ENCODE results near the gene CORO2A.
"Not testable (repeated sequence)": the region's sequence is repeated elsewhere in the genome, so short reads cannot be mapped to it uniquely, and the experiment has no call there.

The CORO2A gene

GRCh38 chr9:98085944-98086343, 106.5 kb downstream of the CORO2A start:
- DNase-seq (ENCODE audit: low read depth in 3 of 3): no peak

GRCh38 chr9:98085058-98085457, 107.4 kb downstream of the CORO2A start:
- no peak for DNase-seq (ENCODE audit: low read depth in 3 of 3)

GRCh38 chr9:98084396-98084795, 108.0 kb downstream of the CORO2A start:
- no peak for DNase-seq (ENCODE audit: low read depth in 3 of 3)

- DNase-seq (ENCODE audit: low read depth in 3 of 3): no peak
Measured at GRCh38 chr9:98083566-98084183, 108.8 kb downstream of the CORO2A start.

GRCh38 chr9:98083061-98083501, 109.4 kb downstream of the CORO2A start:
- no peak for DNase-seq (ENCODE audit: low read depth in 3 of 3)

- DNase-seq (ENCODE audit: low read depth in 3 of 3): peak in 1 of 3 experiments; percentile 45
Measured at GRCh38 chr9:98081477-98082219, 110.8 kb downstream of the CORO2A start.

- no peak for DNase-seq (ENCODE audit: low read depth in 3 of 3)
Measured at GRCh38 chr9:98080780-98081179, 111.7 kb downstream of the CORO2A start.

- no peak for DNase-seq (ENCODE audit: low read depth in 3 of 3)
Measured at GRCh38 chr9:98080326-98080725, 112.1 kb downstream of the CORO2A start.

GRCh38 chr9:98078895-98079294, 113.5 kb downstream of the CORO2A start:
- DNase-seq (ENCODE audit: low read depth in 3 of 3): no peak

- not testable (repeated sequence) for DNase-seq (ENCODE audit: low read depth in 3 of 3)
Measured at GRCh38 chr9:98076514-98076890, 115.9 kb downstream of the CORO2A start.

GRCh38 chr9:98075332-98075805, 117.1 kb downstream of the CORO2A start:
- no peak for DNase-seq (ENCODE audit: low read depth in 3 of 3)

- DNase-seq (ENCODE audit: low read depth in 3 of 3): peak; percentile 43 to 59 (median 49)
Measured at GRCh38 chr9:98074115-98074990, 118.1 kb downstream of the CORO2A start.

GRCh38 chr9:98071737-98072136, 120.7 kb downstream of the CORO2A start:
- DNase-seq (ENCODE audit: low read depth in 3 of 3): no peak

All from stimulated activated CD4-positive, alpha-beta T cell treated with anti-CD3 and anti-CD28 coated beads, TNF-alpha, amount 100 ng/mL, for 24 hours (primary cell).